HepG2 (cell line): ENCODE data around the gene UQCR10. TPM values are rescaled to one million over a fixed set of nuclear protein-coding genes. Genes with fewer than 3 reads are reported as not detected.

Experiments
- ATAC-seq: fragments of 200-7000 bp; cut with Tn5 transposase; 3 replicates; pipeline ENCODE4 v1.9.1; 2020; ENCODE audit warnings: mild to moderate bottlenecking, moderate library complexity
- BruUV-seq: library from RNA; stranded (reverse); fragments of 400-500 nt; replicated peaks from 2 replicates; lab custom pipeline; 2021; lab: Mats Ljungman, UMichigan
- CTCF ChIA-PET: fragments of 300-600 bp; formaldehyde crosslinking; extraction: SDS; loops from one replicate; lab custom pipeline; 2021; ENCODE audit warnings: low total read pairs, inconsistent platforms, low intra/inter-chr PET ratio; lab: Yijun Ruan, JAX
- POLR2A ChIA-PET: fragments of 350-600 bp; sonication (Branson Sonifier 250); formaldehyde crosslinking; loops from one replicate; lab custom pipeline; 2020; ENCODE audit warnings: antibody characterized with exemption, inconsistent platforms; lab: Yijun Ruan, JAX
- DNase-seq: peaks from one replicate; pipeline ENCODE4 v3.0.0-alpha.2; 2015; ENCODE audit warnings: low spot score
- FAIRE-seq: peaks from 3 replicates; lab custom pipeline; 2011; peaks lifted over from hg19 to GRCh38; lab: Jason Lieb, UNC
- H2AFZ ChIP-seq: one replicate; pipeline ENCODE4 v1.6.1; 2011; ENCODE audit warnings: low read length, inconsistent platforms
- H3K27ac ChIP-seq: fragments of 300-600 bp; 3 replicates; pipeline ENCODE4 v1.8.0; 2011; ENCODE audit warnings: mixed run types, mild to moderate bottlenecking, mixed read lengths, low read length, inconsistent platforms; ENCODE audit not compliant: insufficient read depth; ENCODE audit errors: extremely low read length
- H3K27me3 ChIP-seq, 2 experiments: fragments of 200-600 bp in 1 of 2; 2 replicates in 1 of 2; 3 replicates in 1 of 2; pipeline versions ENCODE4 v1.6.0 to v1.8.0; 2011; ENCODE audit warnings: low read length in 2 of 2, mild to moderate bottlenecking in 2 of 2, moderate library complexity in 2 of 2, inconsistent platforms in 1 of 2; ENCODE audit not compliant: insufficient read depth in 2 of 2, control insufficient read depth in 1 of 2
- H3K36me3 ChIP-seq, 2 experiments: fragments of 200-600 bp in 1 of 2; replicated peaks in 1 of 2; 2 replicates in 1 of 2; 3 replicates in 1 of 2; pipeline versions ENCODE4 v1.5.1 to v1.8.0; 2011; ENCODE audit warnings: low read length in 2 of 2, inconsistent platforms in 1 of 2; ENCODE audit not compliant: insufficient read depth in 2 of 2, control insufficient read depth in 1 of 2
- H3K4me1 ChIP-seq: 2 replicates; pipeline ENCODE4 v1.5.1; 2012; ENCODE audit warnings: low read length, inconsistent platforms; ENCODE audit not compliant: insufficient read depth
- H3K4me2 ChIP-seq: 2 replicates; pipeline ENCODE4 v1.6.0; 2011; ENCODE audit warnings: low read depth, low read length, inconsistent platforms
- H3K4me3 ChIP-seq, 3 experiments: fragments of 200-600 bp in 1 of 3; sonication (generic), shearing (Covaris generic) in 1 of 3; replicated peaks in 1 of 3; 2 replicates each; pipeline ENCODE4 v1.5.1; 2011 to 2016; ENCODE audit warnings: low read length in 3 of 3, inconsistent platforms in 2 of 3, low read depth in 2 of 3, mild to moderate bottlenecking in 2 of 3, control low read depth in 1 of 3, mixed read lengths in 1 of 3; ENCODE audit not compliant: insufficient read depth in 1 of 3
- H3K79me2 ChIP-seq: one replicate; pipeline ENCODE4 v1.6.1; 2011; ENCODE audit warnings: low read length, inconsistent platforms; ENCODE audit not compliant: insufficient read depth
- H3K9ac ChIP-seq: 2 replicates; pipeline ENCODE4 v1.6.0; 2011; ENCODE audit warnings: mild to moderate bottlenecking, low read depth, low read length, inconsistent platforms; ENCODE audit not compliant: insufficient read depth
- H3K9me3 ChIP-seq: 2 replicates; pipeline ENCODE4 v1.5.1; 2012; ENCODE audit warnings: mild to moderate bottlenecking, low read length
- H4K20me1 ChIP-seq: 2 replicates; pipeline ENCODE4 v1.6.0; 2011; ENCODE audit warnings: inconsistent platforms, mild to moderate bottlenecking, low read length, moderate library complexity; ENCODE audit not compliant: insufficient read depth
- CBX2 ChIP-seq, 2 experiments: fragments of 200-600 bp in 1 of 2; sonication (generic); formaldehyde crosslinking in 1 of 2; IDR thresholded peaks; 2 replicates each; pipeline versions ENCODE4 v1.7.0 to v1.8.1; 2018 to 2022; ENCODE audit warnings: low read depth in 2 of 2, low read length in 1 of 2, mild to moderate bottlenecking in 1 of 2, missing genetic modification reagents in 1 of 2
- HDAC6 ChIP-seq: fragments of 200-600 bp; sonication (generic); IDR thresholded peaks from 2 replicates; pipeline ENCODE4 v1.7.0; 2017; ENCODE audit warnings: mild to moderate bottlenecking, antibody characterized with exemption, low read length, low read depth
- KMT2B ChIP-seq: IDR thresholded peaks from 2 replicates; pipeline ENCODE4 v1.6.1; 2016; ENCODE audit warnings: missing genetic modification reagents, missing compliant biosample characterization
- SOX5 ChIP-seq: IDR thresholded peaks from 2 replicates; pipeline ENCODE4 v1.6.1; 2016; ENCODE audit warnings: borderline replicate concordance
- ZNF292 ChIP-seq: sonication (generic); formaldehyde crosslinking; IDR thresholded peaks from 2 replicates; pipeline ENCODE4 v1.8.1; 2022; ENCODE audit warnings: mild to moderate bottlenecking, low read depth, missing genetic modification reagents, borderline replicate concordance
- ZNF382 ChIP-seq: sonication (generic); formaldehyde crosslinking; IDR thresholded peaks from 2 replicates; pipeline ENCODE4 v1.5.0; 2020; ENCODE audit warnings: missing genetic modification reagents, mild to moderate bottlenecking, borderline replicate concordance
- ZNF564 ChIP-seq: sonication (generic); formaldehyde crosslinking; IDR thresholded peaks from 2 replicates; pipeline ENCODE4 v1.8.1; 2023; ENCODE audit warnings: mild to moderate bottlenecking, missing genetic modification reagents
- ZNF570 ChIP-seq: sonication (generic); formaldehyde crosslinking; IDR thresholded peaks from 2 replicates; pipeline ENCODE4 v1.4.0; 2020; ENCODE audit warnings: mild to moderate bottlenecking, missing genetic modification reagents, borderline replicate concordance
- ZNF678 ChIP-seq: sonication (generic); formaldehyde crosslinking; IDR thresholded peaks from 2 replicates; pipeline ENCODE4 v1.4.0; 2020; ENCODE audit warnings: mild to moderate bottlenecking, missing genetic modification reagents
- ZNF747 ChIP-seq: sonication (generic); formaldehyde crosslinking; IDR thresholded peaks from 2 replicates; pipeline ENCODE4 v1.8.1; 2023; ENCODE audit warnings: missing genetic modification reagents, mild to moderate bottlenecking, borderline replicate concordance
- ZNF816 ChIP-seq: sonication (generic); formaldehyde crosslinking; IDR thresholded peaks from 2 replicates; pipeline ENCODE4 v1.8.0; 2022; ENCODE audit warnings: missing genetic modification reagents, mild to moderate bottlenecking, borderline replicate concordance
- ZSCAN22 ChIP-seq: sonication (generic); formaldehyde crosslinking; IDR thresholded peaks from 2 replicates; pipeline ENCODE4 v1.4.0; 2020; ENCODE audit warnings: mild to moderate bottlenecking, missing genetic modification reagents
- WGBS: methylation state at CpG from one replicate; pipeline ENCODE4 v1.1.6; 2017; ENCODE audit warnings: low lambda C conversion rate; 5-methylcytosine and 5-hydroxymethylcytosine counted together
- in situ Hi-C: cut with HindIII; loops from 2 replicates; pipeline ENCODE4 v1.10.0; 2017; ENCODE audit warnings: low pct_unique_long_range_greater_than_20kb; ENCODE audit not compliant: extremely low pct_ligation_motif_present
- intact Hi-C: fragments of 100-400 bp; cut with micrococcal nuclease; formaldehyde crosslinking; loops from one replicate; pipeline ENCODE4 v1.10.0; 2022; ENCODE audit not compliant: unreplicated experiment
- polyA plus RNA-seq, 8 experiments: library from polyadenylated mRNA; depleted of rRNA in 3 of 8; stranded (reverse) in 7 of 8; unstranded in 1 of 8; fragments of >200 nt; fragmentation: Illumina TruSeq in 4 of 8; extraction: Trizol in 4 of 8; gene quantifications; 2 replicates each; pipeline versions ENCODE4 v1.2.1 to v1.2.3, GENCODE V29; 2011 to 2016; ENCODE audit warnings: low read depth in 4 of 8, missing spikeins in 1 of 8, mixed read lengths in 1 of 8; ENCODE audit not compliant: insufficient read depth in 1 of 8
- total RNA-seq, 5 experiments: library from RNA; depleted of rRNA; stranded (reverse); fragments of >200 nt; fragmentation: Illumina TruSeq; extraction: Trizol; gene quantifications; 2 replicates each; pipeline ENCODE4 v1.2.3, GENCODE V29; 2016; ENCODE audit warnings: low read depth in 1 of 5
- TF ChIP-seq, protein P1 (sequence below): sonication (generic); formaldehyde crosslinking; IDR thresholded peaks from 2 replicates; pipeline ENCODE4 v1.5.0; 2020; ENCODE audit warnings: mild to moderate bottlenecking, missing genetic modification reagents
- TF ChIP-seq, protein P2 (sequence below): sonication (generic); formaldehyde crosslinking; IDR thresholded peaks from 2 replicates; pipeline ENCODE4 v1.4.0; 2020; ENCODE audit warnings: missing genetic modification reagents
- TF ChIP-seq, protein P3 (sequence below): IDR thresholded peaks from 2 replicates; pipeline ENCODE4 v1.6.1; 2016; ENCODE audit warnings: missing genetic modification reagents, missing compliant biosample characterization

UQCR10 gene
- total and polyA plus RNA-seq, 2 of the 13 experiments (the other 11 are each of a cell fraction or from before 2014, with no cell fraction given), result 225 to 232 TPM

GRCh38 chr22:29735416-29735815 lies 31.8 kb upstream of the UQCR10 start:
- no TSS peak for BruUV-seq
- Histone ChIP-seq H3K4me1 (0 out of 2 replicates have a peak, but pooled peaks cover 7% of the 10 kb centered on the region), H3K27ac (no peak overlapping the region), H3K4me3 (no peak overlapping the region), H3K9me3 (no peaks in the 10 kb centered on the region), H3K9ac (no peak overlapping the region), H3K79me2 (no peaks in the 10 kb centered on the region), H3K27me3 (no peaks in the 10 kb centered on the region), H4K20me1 (no peaks in the 10 kb centered on the region), H3K36me3 (peaks cover 3 to 6% of the 10 kb centered on the region in 2 experiments; a peak in 3 of 5 replicates), H3K4me2 (no peak overlapping the region), H2AFZ (no peak overlapping the region)
- CTCF ChIA-PET, result no interaction called here
- no peak for FAIRE-seq
- POLR2A ChIA-PET, result no interaction called here
- intact Hi-C loops (no loop called here), in situ Hi-C loops (no loop called here)
- WGBS, result no CpG with 5 or more reads among the region's 1 CpG
- DNase-seq, result no peak
- ATAC-seq, result no peak
- TF ChIP-seq, protein P1, sequence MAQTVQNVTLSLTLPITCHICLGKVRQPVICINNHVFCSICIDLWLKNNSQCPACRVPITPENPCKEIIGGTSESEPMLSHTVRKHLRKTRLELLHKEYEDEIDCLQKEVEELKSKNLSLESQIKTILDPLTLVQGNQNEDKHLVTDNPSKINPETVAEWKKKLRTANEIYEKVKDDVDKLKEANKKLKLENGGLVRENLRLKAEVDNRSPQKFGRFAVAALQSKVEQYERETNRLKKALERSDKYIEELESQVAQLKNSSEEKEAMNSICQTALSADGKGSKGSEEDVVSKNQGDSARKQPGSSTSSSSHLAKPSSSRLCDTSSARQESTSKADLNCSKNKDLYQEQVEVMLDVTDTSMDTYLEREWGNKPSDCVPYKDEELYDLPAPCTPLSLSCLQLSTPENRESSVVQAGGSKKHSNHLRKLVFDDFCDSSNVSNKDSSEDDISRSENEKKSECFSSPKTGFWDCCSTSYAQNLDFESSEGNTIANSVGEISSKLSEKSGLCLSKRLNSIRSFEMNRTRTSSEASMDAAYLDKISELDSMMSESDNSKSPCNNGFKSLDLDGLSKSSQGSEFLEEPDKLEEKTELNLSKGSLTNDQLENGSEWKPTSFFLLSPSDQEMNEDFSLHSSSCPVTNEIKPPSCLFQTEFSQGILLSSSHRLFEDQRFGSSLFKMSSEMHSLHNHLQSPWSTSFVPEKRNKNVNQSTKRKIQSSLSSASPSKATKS (CRISPR knock-in tag), result no peak
- TF ChIP-seq ZNF564 (CRISPR knock-in tag) (no peak), CBX2 (IDR thresholded peaks at IDR 0.05; ENCODE audit: low read depth, low read length) (no peak), CBX2 (CRISPR knock-in tag; IDR thresholded peaks at IDR 0.05; ENCODE audit: low read depth) (no peak), ZNF570 (CRISPR knock-in tag) (no peak), ZNF292 (CRISPR knock-in tag) (no peak), HDAC6 (no peak), ZSCAN22 (CRISPR knock-in tag) (no peak), ZNF678 (CRISPR knock-in tag) (no peak), ZNF816 (CRISPR knock-in tag) (no peak), KMT2B (CRISPR knock-in tag) (no peak), ZNF382 (CRISPR knock-in tag) (no peak), SOX5 (CRISPR knock-in tag) (no peak), ZNF747 (CRISPR knock-in tag) (no peak)
- TF ChIP-seq, protein P2, sequence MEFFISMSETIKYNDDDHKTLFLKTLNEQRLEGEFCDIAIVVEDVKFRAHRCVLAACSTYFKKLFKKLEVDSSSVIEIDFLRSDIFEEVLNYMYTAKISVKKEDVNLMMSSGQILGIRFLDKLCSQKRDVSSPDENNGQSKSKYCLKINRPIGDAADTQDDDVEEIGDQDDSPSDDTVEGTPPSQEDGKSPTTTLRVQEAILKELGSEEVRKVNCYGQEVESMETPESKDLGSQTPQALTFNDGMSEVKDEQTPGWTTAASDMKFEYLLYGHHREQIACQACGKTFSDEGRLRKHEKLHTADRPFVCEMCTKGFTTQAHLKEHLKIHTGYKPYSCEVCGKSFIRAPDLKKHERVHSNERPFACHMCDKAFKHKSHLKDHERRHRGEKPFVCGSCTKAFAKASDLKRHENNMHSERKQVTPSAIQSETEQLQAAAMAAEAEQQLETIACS, result no peak
- TF ChIP-seq, protein P3, sequence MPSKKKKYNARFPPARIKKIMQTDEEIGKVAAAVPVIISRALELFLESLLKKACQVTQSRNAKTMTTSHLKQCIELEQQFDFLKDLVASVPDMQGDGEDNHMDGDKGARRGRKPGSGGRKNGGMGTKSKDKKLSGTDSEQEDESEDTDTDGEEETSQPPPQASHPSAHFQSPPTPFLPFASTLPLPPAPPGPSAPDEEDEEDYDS (CRISPR knock-in tag), result no peak
